NCI-H2196 treated with DMSO at 0.1 percent for 48 hours (cell line): ENCODE results near the gene PITHD1.
"Not testable (repeated sequence)": the region's sequence is repeated elsewhere in the genome, so short reads cannot be mapped to it uniquely, and the experiment has no call there.

ENCODE experiments used
- DNase-seq: peaks from one replicate; lab custom pipeline; 2025; ENCODE audit not compliant: unreplicated experiment; lab: John Stamatoyannopoulos, UW

Gene PITHD1

GRCh38 chr1:23823767-23824166 lies 45.5 kb downstream of the PITHD1 start:
- no peak for DNase-seq

GRCh38 chr1:23824711-23825075 lies 46.5 kb downstream of the PITHD1 start:
- no peak for DNase-seq

- DNase-seq = peak; percentile 83
Observed at GRCh38 chr1:23825076-23825761, 47.0 kb downstream of the PITHD1 start, which contains the start of gene HMGCL. TSS of gene HMGCL (minus strand) at chr1:23825429. CDS start at chr1:23825415, 14 bp downstream.

GRCh38 chr1:23825762-23826522 lies 47.7 kb downstream of the PITHD1 start:
- no peak for DNase-seq

- not testable (repeated sequence) for DNase-seq
Observed at GRCh38 chr1:23826590-23826989, 48.4 kb downstream of the PITHD1 start.

GRCh38 chr1:23827717-23828116 lies 49.5 kb downstream of the PITHD1 start:
- DNase-seq = no peak

GRCh38 chr1:23834156-23834555 lies 55.9 kb downstream of the PITHD1 start:
- not testable (repeated sequence) for DNase-seq

- DNase-seq = no peak
Observed at GRCh38 chr1:23836037-23836436, 57.8 kb downstream of the PITHD1 start.
